Measurements from ENCODE around the gene ATP5MC3. TPM values are rescaled to one million over a fixed set of nuclear protein-coding genes. Genes with fewer than 3 reads are reported as not detected.

The ATP5MC3 gene
- total RNA-seq, 4 donors from 2014 or later: 117 to 350 (median 187) TPM

DNA sequence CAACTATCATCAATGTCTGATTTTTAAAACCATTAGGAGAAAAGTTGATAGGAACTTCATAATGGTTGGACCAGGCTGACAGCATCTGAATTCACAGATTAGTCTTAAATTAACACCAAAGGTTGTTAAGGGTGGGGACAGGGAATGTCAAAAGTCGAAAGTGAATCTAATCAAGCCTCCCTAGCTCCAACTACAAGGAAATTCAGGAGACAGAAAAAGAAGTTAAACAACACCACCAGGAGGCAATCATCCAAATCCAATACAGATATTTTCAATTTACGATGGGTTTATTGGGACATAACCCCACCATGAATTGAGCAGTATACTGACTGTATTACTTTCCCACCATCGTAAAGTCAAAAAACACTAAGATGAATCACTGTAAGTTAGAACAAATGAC, 46.3 kb downstream of the ATP5MC3 start:
- Histone ChIP-seq H3K27me3 (no peaks in the 10 kb centered on the region), H3K4me1 (peaks cover 0 to 20% (median 0%) of the 10 kb centered on the region in 4 donors)

DNA sequence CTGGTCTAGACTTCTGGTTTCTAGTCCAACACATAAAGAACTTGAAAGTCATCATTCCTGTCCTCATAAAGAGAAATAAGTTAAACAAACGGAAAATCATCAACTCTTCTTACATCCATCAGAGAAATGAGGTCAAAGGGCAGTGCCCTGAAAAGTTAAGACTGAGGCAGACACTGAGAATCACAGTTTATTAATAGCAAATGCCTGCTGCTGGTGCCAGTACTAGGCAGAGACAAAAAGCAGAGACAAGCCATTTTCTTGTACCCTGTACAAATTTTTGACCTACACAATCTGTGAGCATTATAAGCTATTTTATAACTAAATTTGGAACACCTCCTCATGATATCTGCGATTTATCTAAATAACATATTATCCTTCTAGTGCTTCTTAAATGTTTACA, 50.3 kb downstream of the ATP5MC3 start:
- Histone ChIP-seq H3K4me3 (no peak overlapping the region), H3K27me3 (no peaks in the 10 kb centered on the region), H3K36me3 (peaks cover 0 to 20% (median 0%) of the 10 kb centered on the region in 3 donors), H3K27ac (no peak overlapping the region), H3K4me1 (no peaks in the 10 kb centered on the region), H3K9me3 (no peaks in the 10 kb centered on the region)
- TF ChIP-seq, protein P1, sequence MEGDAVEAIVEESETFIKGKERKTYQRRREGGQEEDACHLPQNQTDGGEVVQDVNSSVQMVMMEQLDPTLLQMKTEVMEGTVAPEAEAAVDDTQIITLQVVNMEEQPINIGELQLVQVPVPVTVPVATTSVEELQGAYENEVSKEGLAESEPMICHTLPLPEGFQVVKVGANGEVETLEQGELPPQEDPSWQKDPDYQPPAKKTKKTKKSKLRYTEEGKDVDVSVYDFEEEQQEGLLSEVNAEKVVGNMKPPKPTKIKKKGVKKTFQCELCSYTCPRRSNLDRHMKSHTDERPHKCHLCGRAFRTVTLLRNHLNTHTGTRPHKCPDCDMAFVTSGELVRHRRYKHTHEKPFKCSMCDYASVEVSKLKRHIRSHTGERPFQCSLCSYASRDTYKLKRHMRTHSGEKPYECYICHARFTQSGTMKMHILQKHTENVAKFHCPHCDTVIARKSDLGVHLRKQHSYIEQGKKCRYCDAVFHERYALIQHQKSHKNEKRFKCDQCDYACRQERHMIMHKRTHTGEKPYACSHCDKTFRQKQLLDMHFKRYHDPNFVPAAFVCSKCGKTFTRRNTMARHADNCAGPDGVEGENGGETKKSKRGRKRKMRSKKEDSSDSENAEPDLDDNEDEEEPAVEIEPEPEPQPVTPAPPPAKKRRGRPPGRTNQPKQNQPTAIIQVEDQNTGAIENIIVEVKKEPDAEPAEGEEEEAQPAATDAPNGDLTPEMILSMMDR (IDR thresholded peaks at IDR 0.05): no peak
- TF ChIP-seq POLR2A (IDR thresholded peaks at IDR 0.05): no peak
- DNase-seq: no peak

More for the DNA sequence above, 46.3 kb downstream of the ATP5MC3 start:
- TF ChIP-seq, protein P1 (IDR thresholded peaks at IDR 0.05): no peak
- no peak for TF ChIP-seq POLR2A (IDR thresholded peaks at IDR 0.05)
- H3K9me3 ChIP-seq: no peaks in the 10 kb centered on the region
- no peak overlapping the region for H3K4me3 ChIP-seq
- no peak for DNase-seq
- peaks cover 0 to 8% (median 0%) of the 10 kb centered on the region in 3 donors for H3K36me3 ChIP-seq
- no peak overlapping the region for H3K27ac ChIP-seq

DNA sequence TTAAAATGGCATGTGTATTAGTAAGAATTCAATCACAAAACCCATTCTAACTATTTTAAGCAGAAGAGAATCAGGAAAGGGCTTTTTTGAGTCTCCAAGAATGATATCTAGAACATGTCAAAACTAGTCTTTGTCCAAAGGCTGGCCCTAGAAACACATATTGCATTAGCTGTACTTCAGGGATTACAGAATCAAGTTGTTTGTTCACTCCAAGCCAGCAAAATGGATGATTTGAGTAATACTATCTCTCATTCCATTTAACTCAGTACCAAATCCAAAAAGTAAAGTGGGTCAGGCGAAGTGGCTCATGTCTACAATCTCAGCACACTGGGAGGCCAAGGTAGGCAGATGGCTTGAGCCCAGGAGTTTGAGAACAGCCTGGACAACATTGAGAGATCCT, 54.8 kb downstream of the ATP5MC3 start:
- H3K9me3 ChIP-seq: no peaks in the 10 kb centered on the region
- TF ChIP-seq POLR2A (IDR thresholded peaks at IDR 0.05): no peak
- TF ChIP-seq, protein P1 (IDR thresholded peaks at IDR 0.05): no peak
- peaks cover 0 to 12% (median 0%) of the 10 kb centered on the region in 3 donors for H3K36me3 ChIP-seq
- H3K4me1 ChIP-seq: no peaks in the 10 kb centered on the region
- H3K27me3 ChIP-seq: no peaks in the 10 kb centered on the region
- DNase-seq: no peak
- H3K27ac ChIP-seq: no peak overlapping the region
- no peak overlapping the region for H3K4me3 ChIP-seq

Small RNAs within 50 kb of the gene (small RNA-seq; reads per million reads assigned to genes)
- gene MIR933: 0 reads per million in 2 donors

Other genes with a start within 250 kb of the ATP5MC3 start
- gene CHN1, start 176.3 kb downstream of the ATP5MC3 start, total RNA-seq: 10 to 100 TPM in 2 of 4 donors, 1 to 10 TPM in 2; 3.4 to 60.2 (median 7.1) TPM
- gene ATF2, start 13.5 kb downstream of the ATP5MC3 start, total RNA-seq: 10 to 100 TPM; 46.8 to 54.5 (median 51.0) TPM

Measured in Peyer's patch (tissue), 4 donors.